HT1080 (cell line): ENCODE measurements around the gene ODAPH. TPM values are rescaled to one million over a fixed set of nuclear protein-coding genes. Genes with fewer than 3 reads are reported as not detected.
"Not testable (repeated sequence)": the region's sequence is repeated elsewhere in the genome, so short reads cannot be mapped to it uniquely, and the experiment has no call there.

Experiments
- DNase-seq: peaks from one replicate; pipeline ENCODE4 v3.0.0-alpha.2; 2015; ENCODE audit warnings: low read depth
- total RNA-seq: library from RNA; depleted of rRNA; stranded (reverse); fragments of >200 nt; shearing (Covaris generic); gene quantifications from 2 replicates; pipeline ENCODE4 v1.2.3, GENCODE V29; 2014

ODAPH gene
- total RNA-seq, 1 experiment from 2014 or later = not detected

GRCh38 chr4:75544220-75544619, 11.6 kb upstream of the ODAPH start:
- DNase-seq = not testable (repeated sequence)

GRCh38 chr4:75544870-75545269, 11.0 kb upstream of the ODAPH start:
- DNase-seq = no peak

GRCh38 chr4:75545526-75545925, 10.3 kb upstream of the ODAPH start:
- peak; percentile 50 for DNase-seq

- no peak for DNase-seq
Measured at GRCh38 chr4:75547647-75548387, 8.0 kb upstream of the ODAPH start.

- DNase-seq = no peak
Measured at GRCh38 chr4:75549019-75549418, 6.8 kb upstream of the ODAPH start.

DNA sequence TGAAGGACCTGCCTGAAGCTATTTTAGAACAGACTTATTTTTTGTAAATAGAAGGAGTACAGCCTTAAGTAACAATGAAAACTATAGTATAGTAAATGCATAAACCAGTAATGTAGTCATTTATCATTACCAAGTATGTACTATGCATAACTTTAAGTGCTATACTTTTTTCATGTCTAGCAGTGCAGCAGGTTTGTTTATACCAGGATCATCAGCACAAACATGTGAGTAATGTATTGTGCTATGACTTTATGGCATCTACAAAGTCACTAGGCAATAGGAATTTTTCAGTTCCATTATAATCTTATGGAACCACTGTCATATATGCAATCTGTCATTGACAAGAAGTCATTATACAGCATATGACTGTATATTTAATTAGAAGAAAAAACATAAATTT, 3.4 kb upstream of the ODAPH start:
- DNase-seq = no peak

DNA sequence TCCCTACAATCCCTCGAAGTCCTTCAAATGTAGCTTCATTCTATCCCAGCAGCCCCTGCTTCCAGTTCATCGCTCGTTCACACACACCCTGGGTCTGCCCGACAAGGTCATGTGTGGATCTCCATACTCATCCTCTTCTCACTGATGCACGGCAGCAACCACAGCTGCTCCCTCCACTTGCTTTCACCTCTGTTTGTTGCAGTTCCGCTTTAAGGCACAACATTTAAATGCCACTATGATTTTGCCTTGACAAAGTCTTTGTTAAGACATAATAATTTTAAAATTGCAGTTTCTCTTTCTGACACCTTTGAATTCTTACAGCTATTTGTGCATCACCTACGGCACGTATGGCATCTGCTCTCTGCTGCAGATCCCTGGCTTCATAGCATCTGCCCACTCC, 1.8 kb downstream of the ODAPH start:
- no peak for DNase-seq

- DNase-seq = peak; percentile 15
Measured at GRCh38 chr4:75561789-75562188, 5.9 kb downstream of the ODAPH start.

- DNase-seq = no peak
Measured at GRCh38 chr4:75564023-75564422, 8.2 kb downstream of the ODAPH start.

DNA sequence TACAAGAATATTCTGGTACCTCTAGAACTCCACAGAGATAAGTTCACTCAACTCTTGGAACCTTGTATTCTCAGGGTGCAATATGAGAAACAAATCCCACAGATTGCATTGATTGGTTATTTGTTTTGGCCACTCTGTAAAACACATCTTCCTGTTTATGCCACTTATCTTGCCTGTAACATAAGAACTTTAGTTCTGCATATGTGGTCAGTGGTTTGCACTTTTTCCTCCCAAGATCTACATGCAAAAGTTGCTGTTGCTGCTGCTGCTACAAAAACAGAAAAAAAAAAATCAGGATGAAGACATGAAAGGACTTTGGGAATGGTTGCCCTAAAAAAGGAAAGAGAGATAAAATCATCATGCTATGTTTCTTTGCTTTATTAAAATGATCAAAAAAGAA, 9.6 kb downstream of the ODAPH start:
- no peak for DNase-seq

DNA sequence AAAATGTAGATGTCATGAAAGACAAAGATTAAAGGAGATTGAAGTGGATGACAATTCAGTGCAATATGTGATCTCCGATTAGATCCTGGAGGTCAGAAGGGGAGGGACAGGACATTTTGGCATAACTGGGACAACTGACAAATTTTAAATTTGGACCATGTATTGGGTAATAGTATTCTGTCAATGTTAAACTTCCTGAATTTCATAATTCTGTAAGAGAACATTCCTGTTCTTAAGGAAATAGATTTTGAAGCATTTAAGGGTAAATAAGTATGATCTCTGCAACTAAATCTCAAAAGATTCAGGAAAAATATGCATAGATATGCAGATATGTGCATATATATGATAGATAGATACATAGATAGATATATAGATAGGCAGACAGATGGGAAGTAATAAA, 11.0 kb downstream of the ODAPH start:
- no peak for DNase-seq

GRCh38 chr4:75567725-75568124, 11.9 kb downstream of the ODAPH start:
- no peak for DNase-seq

DNA sequence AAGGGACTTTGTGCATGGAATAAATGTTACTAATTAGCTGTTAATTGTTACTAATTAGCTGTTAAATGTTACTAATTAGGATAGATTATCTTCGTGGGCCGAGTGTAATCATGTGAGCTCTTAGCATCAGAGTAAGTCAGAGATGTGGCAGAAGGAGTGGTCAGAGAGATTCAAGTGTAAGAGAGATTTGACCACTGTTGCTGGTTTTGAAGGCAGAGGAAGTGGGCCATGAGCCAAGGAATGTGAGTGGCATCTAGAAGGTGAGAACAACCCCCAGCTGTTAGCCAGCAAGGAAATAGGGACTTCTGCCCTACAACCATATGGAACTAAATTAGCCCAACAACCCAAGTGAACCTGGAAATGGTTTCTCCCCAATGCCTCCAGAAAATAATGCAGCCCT, 28.2 kb downstream of the ODAPH start:
- peak; percentile 66 for DNase-seq

DNA sequence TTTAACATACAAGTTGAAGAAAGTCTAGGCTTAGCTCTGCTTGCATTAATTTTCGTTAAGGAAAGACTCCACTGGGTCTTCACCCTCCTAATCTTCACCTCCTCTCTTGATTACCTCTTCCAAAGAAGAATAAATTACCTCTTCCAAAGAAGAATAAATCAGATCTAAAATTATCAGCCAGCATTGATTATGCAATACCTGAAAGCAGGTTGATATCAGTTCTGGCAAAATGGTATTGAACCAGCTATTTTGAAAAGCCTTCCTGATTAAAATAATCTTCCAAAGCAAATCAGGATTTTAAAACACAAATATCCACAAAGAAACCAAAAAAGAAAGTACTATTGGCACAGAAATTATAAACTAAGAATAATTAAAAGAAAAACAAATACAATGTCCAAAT, 37.5 kb downstream of the ODAPH start:
- DNase-seq = no peak

GRCh38 chr4:75596061-75596460, 40.2 kb downstream of the ODAPH start:
- DNase-seq = no peak

GRCh38 chr4:75598390-75598789, 42.5 kb downstream of the ODAPH start:
- peak; percentile 57 for DNase-seq

DNA sequence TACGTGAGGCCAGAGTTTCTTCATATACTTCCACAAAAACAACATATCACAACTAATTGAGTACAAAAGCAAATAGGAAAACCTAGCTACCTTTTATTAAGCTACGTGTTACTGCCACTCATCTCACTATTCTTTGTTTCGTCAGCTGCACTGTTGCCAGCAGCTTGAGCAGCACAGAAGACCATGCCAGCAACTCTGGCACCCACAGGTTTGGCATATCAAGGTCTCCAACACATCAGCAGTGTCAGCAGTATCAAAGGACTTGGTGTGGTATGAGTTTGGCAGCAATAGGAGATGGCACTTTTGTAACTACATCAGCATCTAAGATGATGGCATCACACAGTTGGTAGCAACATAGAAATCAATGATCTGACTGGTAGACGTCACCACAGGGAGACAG, 43.8 kb downstream of the ODAPH start:
- DNase-seq = no peak

GRCh38 chr4:75605928-75606327, 50.1 kb downstream of the ODAPH start:
- DNase-seq = no peak

- no peak for DNase-seq
Measured at GRCh38 chr4:75612306-75612705, 56.4 kb downstream of the ODAPH start.
